HepG2 (cell line): Measurements from ENCODE around the gene ARHGAP5. TPM values are rescaled to one million over a fixed set of nuclear protein-coding genes. Genes with fewer than 3 reads are reported as not detected.

Source experiments
- ATAC-seq: fragments of 200-7000 bp; cut with Tn5 transposase; 3 replicates; pipeline ENCODE4 v1.9.1; 2020; ENCODE audit warnings: mild to moderate bottlenecking, moderate library complexity
- BruUV-seq: library from RNA; stranded (reverse); fragments of 400-500 nt; replicated peaks from 2 replicates; lab custom pipeline; 2021; lab: Mats Ljungman, UMichigan
- CTCF ChIA-PET: fragments of 300-600 bp; formaldehyde crosslinking; extraction: SDS; loops from one replicate; lab custom pipeline; 2021; ENCODE audit warnings: low total read pairs, inconsistent platforms, low intra/inter-chr PET ratio; lab: Yijun Ruan, JAX
- POLR2A ChIA-PET: fragments of 350-600 bp; sonication (Branson Sonifier 250); formaldehyde crosslinking; loops from one replicate; lab custom pipeline; 2020; ENCODE audit warnings: antibody characterized with exemption, inconsistent platforms; lab: Yijun Ruan, JAX
- DNase-seq: peaks from one replicate; pipeline ENCODE4 v3.0.0-alpha.2; 2015; ENCODE audit warnings: low spot score
- FAIRE-seq: peaks from 3 replicates; lab custom pipeline; 2011; peaks lifted over from hg19 to GRCh38; lab: Jason Lieb, UNC
- H2AFZ ChIP-seq: one replicate; pipeline ENCODE4 v1.6.1; 2011; ENCODE audit warnings: low read length, inconsistent platforms
- H3K27ac ChIP-seq: fragments of 300-600 bp; 3 replicates; pipeline ENCODE4 v1.8.0; 2011; ENCODE audit warnings: mixed run types, mild to moderate bottlenecking, mixed read lengths, low read length, inconsistent platforms; ENCODE audit not compliant: insufficient read depth; ENCODE audit errors: extremely low read length
- H3K27me3 ChIP-seq, 2 experiments: fragments of 200-600 bp in 1 of 2; 2 replicates in 1 of 2; 3 replicates in 1 of 2; pipeline versions ENCODE4 v1.6.0 to v1.8.0; 2011; ENCODE audit warnings: low read length in 2 of 2, mild to moderate bottlenecking in 2 of 2, moderate library complexity in 2 of 2, inconsistent platforms in 1 of 2; ENCODE audit not compliant: insufficient read depth in 2 of 2, control insufficient read depth in 1 of 2
- H3K36me3 ChIP-seq, 2 experiments: fragments of 200-600 bp in 1 of 2; replicated peaks in 1 of 2; 2 replicates in 1 of 2; 3 replicates in 1 of 2; pipeline versions ENCODE4 v1.5.1 to v1.8.0; 2011; ENCODE audit warnings: low read length in 2 of 2, inconsistent platforms in 1 of 2; ENCODE audit not compliant: insufficient read depth in 2 of 2, control insufficient read depth in 1 of 2
- H3K4me1 ChIP-seq: 2 replicates; pipeline ENCODE4 v1.5.1; 2012; ENCODE audit warnings: low read length, inconsistent platforms; ENCODE audit not compliant: insufficient read depth
- H3K4me2 ChIP-seq: 2 replicates; pipeline ENCODE4 v1.6.0; 2011; ENCODE audit warnings: low read depth, low read length, inconsistent platforms
- H3K4me3 ChIP-seq, 3 experiments: fragments of 200-600 bp in 1 of 3; sonication (generic), shearing (Covaris generic) in 1 of 3; replicated peaks in 1 of 3; 2 replicates each; pipeline ENCODE4 v1.5.1; 2011 to 2016; ENCODE audit warnings: low read length in 3 of 3, inconsistent platforms in 2 of 3, low read depth in 2 of 3, mild to moderate bottlenecking in 2 of 3, control low read depth in 1 of 3, mixed read lengths in 1 of 3; ENCODE audit not compliant: insufficient read depth in 1 of 3
- H3K79me2 ChIP-seq: one replicate; pipeline ENCODE4 v1.6.1; 2011; ENCODE audit warnings: low read length, inconsistent platforms; ENCODE audit not compliant: insufficient read depth
- H3K9ac ChIP-seq: 2 replicates; pipeline ENCODE4 v1.6.0; 2011; ENCODE audit warnings: mild to moderate bottlenecking, low read depth, low read length, inconsistent platforms; ENCODE audit not compliant: insufficient read depth
- H3K9me3 ChIP-seq: 2 replicates; pipeline ENCODE4 v1.5.1; 2012; ENCODE audit warnings: mild to moderate bottlenecking, low read length
- H4K20me1 ChIP-seq: 2 replicates; pipeline ENCODE4 v1.6.0; 2011; ENCODE audit warnings: inconsistent platforms, mild to moderate bottlenecking, low read length, moderate library complexity; ENCODE audit not compliant: insufficient read depth
- ARNT2 ChIP-seq: sonication (generic); formaldehyde crosslinking; IDR thresholded peaks from 2 replicates; pipeline ENCODE4 v1.8.0; 2022; ENCODE audit warnings: mild to moderate bottlenecking, low read depth, missing genetic modification reagents, moderate library complexity
- ARNTL ChIP-seq: sonication (generic); formaldehyde crosslinking; IDR thresholded peaks from 2 replicates; pipeline ENCODE4 v1.4.0; 2020; ENCODE audit warnings: mild to moderate bottlenecking, missing genetic modification reagents
- ETV5 ChIP-seq: IDR thresholded peaks from 2 replicates; pipeline ENCODE4 v1.6.1; 2018; ENCODE audit warnings: missing biosample characterization, missing genetic modification reagents, inconsistent platforms, borderline replicate concordance
- ZNF121 ChIP-seq: sonication (generic); formaldehyde crosslinking; IDR thresholded peaks from 2 replicates; pipeline ENCODE4 v1.5.0; 2020; ENCODE audit warnings: mild to moderate bottlenecking, missing genetic modification reagents
- ZNF280D ChIP-seq: sonication (generic); formaldehyde crosslinking; IDR thresholded peaks from 2 replicates; pipeline ENCODE4 v1.5.1; 2020; ENCODE audit warnings: mild to moderate bottlenecking, missing genetic modification reagents
- ZNF383 ChIP-seq: sonication (generic); formaldehyde crosslinking; IDR thresholded peaks from 2 replicates; pipeline ENCODE4 v1.4.0; 2020; ENCODE audit warnings: missing genetic modification reagents, mild to moderate bottlenecking, borderline replicate concordance
- ZNF572 ChIP-seq: sonication (generic); formaldehyde crosslinking; IDR thresholded peaks from 2 replicates; pipeline ENCODE4 v1.5.1; 2020; ENCODE audit warnings: mild to moderate bottlenecking, missing genetic modification reagents
- WGBS: methylation state at CpG from one replicate; pipeline ENCODE4 v1.1.6; 2017; ENCODE audit warnings: low lambda C conversion rate; 5-methylcytosine and 5-hydroxymethylcytosine counted together
- in situ Hi-C: cut with HindIII; loops from 2 replicates; pipeline ENCODE4 v1.10.0; 2017; ENCODE audit warnings: low pct_unique_long_range_greater_than_20kb; ENCODE audit not compliant: extremely low pct_ligation_motif_present
- intact Hi-C: fragments of 100-400 bp; cut with micrococcal nuclease; formaldehyde crosslinking; loops from one replicate; pipeline ENCODE4 v1.10.0; 2022; ENCODE audit not compliant: unreplicated experiment
- polyA plus RNA-seq, 8 experiments: library from polyadenylated mRNA; depleted of rRNA in 3 of 8; stranded (reverse) in 7 of 8; unstranded in 1 of 8; fragments of >200 nt; fragmentation: Illumina TruSeq in 4 of 8; extraction: Trizol in 4 of 8; gene quantifications; 2 replicates each; pipeline versions ENCODE4 v1.2.1 to v1.2.3, GENCODE V29; 2011 to 2016; ENCODE audit warnings: low read depth in 4 of 8, missing spikeins in 1 of 8, mixed read lengths in 1 of 8; ENCODE audit not compliant: insufficient read depth in 1 of 8
- total RNA-seq, 5 experiments: library from RNA; depleted of rRNA; stranded (reverse); fragments of >200 nt; fragmentation: Illumina TruSeq; extraction: Trizol; gene quantifications; 2 replicates each; pipeline ENCODE4 v1.2.3, GENCODE V29; 2016; ENCODE audit warnings: low read depth in 1 of 5

Gene ARHGAP5
- total and polyA plus RNA-seq, 2 of the 13 experiments (the other 11 are each of a cell fraction or from before 2014, with no cell fraction given) = 33.7 to 144 TPM

- ATAC-seq = peak; percentile 31
- Histone ChIP-seq H3K27me3 (no peaks in the 10 kb centered on the region), H3K79me2 (peaks cover 70% of the 10 kb centered on the region), H3K9me3 (no peaks in the 10 kb centered on the region)
- POLR2A ChIA-PET = interaction anchor here (1.1 kb wide), 1 partner anchor 18 kb away, joined by 3 read pairs; no protein-coding TSS in a partner anchor
- intact Hi-C loops = no loop called here
- 0 out of 2 replicates have a peak, but pooled peaks have one; percentile 38 for TF ChIP-seq ARNT2
- TF ChIP-seq ARNTL (CRISPR knock-in tag) = 0 out of 2 replicates have a peak, but pooled peaks have one; percentile 50
- peak; percentile 84 for TF ChIP-seq ZNF121 (CRISPR knock-in tag)
- peak; percentile 81; the same call in 1 of the 2 replicates for TF ChIP-seq ZNF383 (CRISPR knock-in tag)
- no peak for TF ChIP-seq ZNF572 (CRISPR knock-in tag)
- TF ChIP-seq ETV5 = no peak
- peak; percentile 35; the same call in 1 of the 2 replicates for TF ChIP-seq ZNF280D (CRISPR knock-in tag)
- TF ChIP-seq, all 625 proteins: peak for 5
- WGBS = 97% methylated on average over 3 of the region's 3 CpGs
- H3K4me1 ChIP-seq = peaks cover 10% of the 10 kb centered on the region
- no peak overlapping the region for H3K9ac ChIP-seq
- no peak for DNase-seq
- H3K4me2 ChIP-seq = no peak overlapping the region
- FAIRE-seq = no peak
- H3K27ac ChIP-seq = no peak overlapping the region
- BruUV-seq = no TSS peak
- CTCF ChIA-PET = no interaction called here
- peaks cover 4 to 10% of the 10 kb centered on the region in 2 experiments; a peak in 3 of 5 replicates for H3K36me3 ChIP-seq
- H4K20me1 ChIP-seq = peaks cover 12% of the 10 kb centered on the region
- H2AFZ ChIP-seq = no peak overlapping the region
- H3K4me3 ChIP-seq = no peak overlapping the region
- in situ Hi-C loops = no loop called here
Measured at GRCh38 chr14:32102152-32102787, 25.2 kb downstream of the ARHGAP5 start.
